Hepatic stellate cell (primary cell): ENCODE measurements around the gene CUX1.
"Not testable (repeated sequence)": the region's sequence is repeated elsewhere in the genome, so short reads cannot be mapped to it uniquely, and the experiment has no call there.

Experiments
- DNase-seq: peaks from one replicate; pipeline ENCODE4 v3.0.0; 2011; ENCODE audit warnings: low spot score

Gene CUX1

GRCh38 chr7:102044984-102045673 is 227.7 kb downstream of the CUX1 start:
- peak; percentile 54 for DNase-seq

- no peak for DNase-seq
Observed at GRCh38 chr7:102045681-102046372, 228.4 kb downstream of the CUX1 start.

- DNase-seq: no peak
Observed at GRCh38 chr7:102046373-102047117, 229.1 kb downstream of the CUX1 start.

GRCh38 chr7:102047167-102047566 is 229.7 kb downstream of the CUX1 start:
- no peak for DNase-seq

- DNase-seq: no peak
Observed at GRCh38 chr7:102049765-102050164, 232.3 kb downstream of the CUX1 start.

- no peak for DNase-seq
Observed at GRCh38 chr7:102050864-102051460, 233.5 kb downstream of the CUX1 start.

GRCh38 chr7:102051736-102052135 is 234.3 kb downstream of the CUX1 start:
- not testable (repeated sequence) for DNase-seq

- no peak for DNase-seq
Observed at GRCh38 chr7:102054158-102054557, 236.7 kb downstream of the CUX1 start.

- no peak for DNase-seq
Observed at GRCh38 chr7:102055181-102055976, 238.0 kb downstream of the CUX1 start.

GRCh38 chr7:102059524-102059923 is 242.1 kb downstream of the CUX1 start:
- DNase-seq: no peak

GRCh38 chr7:102061354-102061945 is 244.0 kb downstream of the CUX1 start:
- DNase-seq: no peak

GRCh38 chr7:102061981-102062390 is 244.6 kb downstream of the CUX1 start:
- no peak for DNase-seq

GRCh38 chr7:102063690-102064180 is 246.3 kb downstream of the CUX1 start:
- no peak for DNase-seq

- DNase-seq: no peak
Observed at GRCh38 chr7:102064361-102065025, 247.1 kb downstream of the CUX1 start.

- DNase-seq: no peak
Observed at GRCh38 chr7:102065226-102065625, 247.8 kb downstream of the CUX1 start.

- no peak for DNase-seq
Observed at GRCh38 chr7:102066476-102066875, 249.1 kb downstream of the CUX1 start.

- no peak for DNase-seq
Observed at GRCh38 chr7:102068846-102069245, 251.4 kb downstream of the CUX1 start.

- no peak for DNase-seq
Observed at GRCh38 chr7:102069931-102070629, 252.7 kb downstream of the CUX1 start.

- DNase-seq: no peak
Observed at GRCh38 chr7:102072003-102072402, 254.6 kb downstream of the CUX1 start.

GRCh38 chr7:102072636-102073209 is 255.3 kb downstream of the CUX1 start:
- no peak for DNase-seq
